DND-41 (cell line): Measurements from ENCODE around the gene FAM229A.
A peak's percentile ranks its signal among the peaks of the same experiment; 100 is the strongest.

Experiments
- ATAC-seq: fragments of 200-7000 bp; cut with Tn5 transposase; 3 replicates; pipeline ENCODE4 v1.9.1; 2021; ENCODE audit warnings: low read depth; ENCODE audit not compliant: insufficient read depth
- DNase-seq: peaks from one replicate; pipeline ENCODE4 v3.0.0-alpha.2; 2020
- H2AFZ ChIP-seq: 2 replicates; pipeline ENCODE4 v1.6.0; 2012; ENCODE audit warnings: low read depth, low read length
- H3K27ac ChIP-seq: 2 replicates; pipeline ENCODE4 v1.5.1; 2012; ENCODE audit warnings: low read length, inconsistent platforms
- H3K27me3 ChIP-seq: fragments of 200-600 bp; sonication (generic); 2 replicates; pipeline ENCODE4 v1.6.0; 2012; ENCODE audit warnings: low read length, mild to moderate bottlenecking, inconsistent platforms; ENCODE audit not compliant: insufficient read depth, poor library complexity
- H3K36me3 ChIP-seq: 2 replicates; pipeline ENCODE4 v1.5.1; 2012; ENCODE audit warnings: low read length, inconsistent platforms; ENCODE audit not compliant: insufficient read depth
- H3K4me1 ChIP-seq: 2 replicates; pipeline ENCODE4 v1.5.1; 2012; ENCODE audit warnings: mild to moderate bottlenecking, low read length; ENCODE audit not compliant: insufficient read depth
- H3K4me2 ChIP-seq: 2 replicates; pipeline ENCODE4 v1.6.0; 2012; ENCODE audit warnings: mild to moderate bottlenecking, moderate library complexity, low read length, inconsistent platforms; ENCODE audit not compliant: insufficient read depth
- H3K4me3 ChIP-seq, 2 experiments: fragments of 200-600 bp in 1 of 2; shearing (Covaris generic) in 1 of 2; 2 replicates each; pipeline ENCODE4 v1.5.1; 2012 to 2016; ENCODE audit warnings: inconsistent platforms in 2 of 2, low read length in 2 of 2, mild to moderate bottlenecking in 2 of 2, low read depth in 1 of 2, moderate library complexity in 1 of 2
- H3K79me2 ChIP-seq: 2 replicates; pipeline ENCODE4 v1.6.0; 2012; ENCODE audit warnings: low read length, inconsistent platforms; ENCODE audit not compliant: insufficient read depth
- H3K9ac ChIP-seq: 2 replicates; pipeline ENCODE4 v1.6.0; 2012; ENCODE audit warnings: low read depth, mild to moderate bottlenecking, inconsistent platforms, low read length, moderate library complexity
- H3K9me3 ChIP-seq: 2 replicates; pipeline ENCODE4 v1.5.1; 2012; ENCODE audit warnings: low read length, moderate library complexity, mild to moderate bottlenecking, inconsistent platforms; ENCODE audit not compliant: insufficient read depth, severe bottlenecking
- H4K20me1 ChIP-seq: 2 replicates; pipeline ENCODE4 v1.6.0; 2012; ENCODE audit warnings: low read length; ENCODE audit not compliant: insufficient read depth
- EZH2 ChIP-seq: IDR thresholded peaks from 3 replicates; pipeline ENCODE4 v1.6.1; 2012; ENCODE audit warnings: borderline replicate concordance, low read depth, mild to moderate bottlenecking, moderate library complexity, low read length, inconsistent platforms; ENCODE audit not compliant: severe bottlenecking
- TF ChIP-seq, protein P1 (sequence below): IDR thresholded peaks from 2 replicates; pipeline ENCODE4 v1.5.1; 2012; ENCODE audit warnings: borderline replicate concordance, low read length, moderate library complexity, mild to moderate bottlenecking; ENCODE audit not compliant: poor library complexity, severe bottlenecking; ENCODE audit errors: extremely low read depth

The FAM229A gene

DNA sequence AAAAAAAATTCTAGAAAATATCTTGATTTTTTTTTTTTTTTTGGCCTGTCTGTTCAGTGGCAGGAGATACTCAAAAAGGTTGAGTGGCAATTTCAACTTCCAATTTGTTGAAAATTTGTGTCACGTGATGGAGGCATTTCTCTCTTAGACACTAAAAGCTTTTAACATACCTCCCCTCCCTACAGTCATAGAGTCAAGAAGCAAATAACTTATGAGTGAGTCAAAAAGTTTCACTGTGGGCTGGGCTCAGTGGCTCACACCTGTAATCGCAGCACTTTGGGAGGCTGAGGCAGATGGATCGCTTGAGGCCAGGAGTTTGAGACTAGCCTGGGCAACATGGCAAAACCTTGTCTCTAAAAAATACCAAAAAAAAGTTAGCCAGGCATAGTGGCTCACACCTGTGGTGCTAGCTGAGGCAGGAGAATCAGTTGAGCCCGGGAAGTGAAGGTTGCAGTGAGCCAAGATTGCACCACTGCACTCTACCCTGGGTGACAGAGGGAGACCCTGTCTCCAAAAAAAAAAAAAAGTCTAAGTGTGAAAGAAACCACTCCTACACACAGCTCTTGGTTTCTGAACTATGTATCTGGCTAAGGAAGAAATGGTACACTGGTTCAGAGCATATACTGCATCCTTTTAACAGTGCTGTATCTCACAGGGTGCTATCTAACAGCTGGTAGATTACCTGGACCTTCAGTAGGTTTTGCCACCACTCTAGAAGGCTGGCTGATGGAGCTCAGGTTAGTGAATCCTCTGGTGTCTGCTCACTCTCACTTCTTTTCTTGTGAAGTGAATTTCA lies 43.6 kb upstream of the FAM229A start:
- no peak overlapping the region for H3K9ac ChIP-seq
- H3K79me2 ChIP-seq: no peaks in the 10 kb centered on the region
- no peak overlapping the region for H3K4me3 ChIP-seq
- ATAC-seq (no peak), DNase-seq (no peak)
- no peaks in the 10 kb centered on the region for H3K36me3 ChIP-seq
- peaks cover 4% of the 10 kb centered on the region for H3K4me1 ChIP-seq
- no peaks in the 10 kb centered on the region for H3K9me3 ChIP-seq
- TF ChIP-seq, protein P1, sequence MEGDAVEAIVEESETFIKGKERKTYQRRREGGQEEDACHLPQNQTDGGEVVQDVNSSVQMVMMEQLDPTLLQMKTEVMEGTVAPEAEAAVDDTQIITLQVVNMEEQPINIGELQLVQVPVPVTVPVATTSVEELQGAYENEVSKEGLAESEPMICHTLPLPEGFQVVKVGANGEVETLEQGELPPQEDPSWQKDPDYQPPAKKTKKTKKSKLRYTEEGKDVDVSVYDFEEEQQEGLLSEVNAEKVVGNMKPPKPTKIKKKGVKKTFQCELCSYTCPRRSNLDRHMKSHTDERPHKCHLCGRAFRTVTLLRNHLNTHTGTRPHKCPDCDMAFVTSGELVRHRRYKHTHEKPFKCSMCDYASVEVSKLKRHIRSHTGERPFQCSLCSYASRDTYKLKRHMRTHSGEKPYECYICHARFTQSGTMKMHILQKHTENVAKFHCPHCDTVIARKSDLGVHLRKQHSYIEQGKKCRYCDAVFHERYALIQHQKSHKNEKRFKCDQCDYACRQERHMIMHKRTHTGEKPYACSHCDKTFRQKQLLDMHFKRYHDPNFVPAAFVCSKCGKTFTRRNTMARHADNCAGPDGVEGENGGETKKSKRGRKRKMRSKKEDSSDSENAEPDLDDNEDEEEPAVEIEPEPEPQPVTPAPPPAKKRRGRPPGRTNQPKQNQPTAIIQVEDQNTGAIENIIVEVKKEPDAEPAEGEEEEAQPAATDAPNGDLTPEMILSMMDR: no peak
- TF ChIP-seq EZH2: no peak
- H4K20me1 ChIP-seq: no peaks in the 10 kb centered on the region
- no peaks in the 10 kb centered on the region for H3K27me3 ChIP-seq
- no peak overlapping the region for H2AFZ ChIP-seq
- no peak overlapping the region for H3K4me2 ChIP-seq
- H3K27ac ChIP-seq: no peak overlapping the region

DNA sequence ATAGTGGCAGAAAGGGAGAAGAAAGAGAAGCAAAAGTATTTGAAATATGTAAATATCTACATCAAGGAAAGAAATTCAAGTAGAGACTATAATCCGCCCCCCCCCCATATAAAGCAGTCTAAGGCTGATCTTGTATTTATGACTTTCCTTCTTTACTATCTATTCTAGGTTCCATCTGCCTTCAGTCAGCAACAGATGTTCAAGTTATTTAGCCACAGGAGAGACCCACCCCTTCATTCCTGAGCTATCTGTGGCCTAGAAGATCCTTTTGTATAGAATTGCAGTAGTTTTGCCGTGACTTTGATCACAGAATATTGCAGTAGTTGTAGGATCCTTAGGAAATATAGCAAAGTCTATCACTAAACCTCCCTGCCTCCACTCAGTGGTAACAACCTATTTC lies 42.7 kb upstream of the FAM229A start:
- no peak overlapping the region for H3K27ac ChIP-seq
- TF ChIP-seq, protein P1: no peak
- TF ChIP-seq EZH2: no peak
- no peaks in the 10 kb centered on the region for H3K36me3 ChIP-seq
- no peaks in the 10 kb centered on the region for H4K20me1 ChIP-seq
- no peak overlapping the region for H3K9ac ChIP-seq
- peaks cover 6% of the 10 kb centered on the region for H3K4me1 ChIP-seq
- no peak overlapping the region for H3K4me3 ChIP-seq
- no peaks in the 10 kb centered on the region for H3K27me3 ChIP-seq
- no peak overlapping the region for H2AFZ ChIP-seq
- no peak for ATAC-seq
- no peak for DNase-seq
- H3K9me3 ChIP-seq: no peaks in the 10 kb centered on the region
- no peak overlapping the region for H3K4me2 ChIP-seq
- no peaks in the 10 kb centered on the region for H3K79me2 ChIP-seq

DNA sequence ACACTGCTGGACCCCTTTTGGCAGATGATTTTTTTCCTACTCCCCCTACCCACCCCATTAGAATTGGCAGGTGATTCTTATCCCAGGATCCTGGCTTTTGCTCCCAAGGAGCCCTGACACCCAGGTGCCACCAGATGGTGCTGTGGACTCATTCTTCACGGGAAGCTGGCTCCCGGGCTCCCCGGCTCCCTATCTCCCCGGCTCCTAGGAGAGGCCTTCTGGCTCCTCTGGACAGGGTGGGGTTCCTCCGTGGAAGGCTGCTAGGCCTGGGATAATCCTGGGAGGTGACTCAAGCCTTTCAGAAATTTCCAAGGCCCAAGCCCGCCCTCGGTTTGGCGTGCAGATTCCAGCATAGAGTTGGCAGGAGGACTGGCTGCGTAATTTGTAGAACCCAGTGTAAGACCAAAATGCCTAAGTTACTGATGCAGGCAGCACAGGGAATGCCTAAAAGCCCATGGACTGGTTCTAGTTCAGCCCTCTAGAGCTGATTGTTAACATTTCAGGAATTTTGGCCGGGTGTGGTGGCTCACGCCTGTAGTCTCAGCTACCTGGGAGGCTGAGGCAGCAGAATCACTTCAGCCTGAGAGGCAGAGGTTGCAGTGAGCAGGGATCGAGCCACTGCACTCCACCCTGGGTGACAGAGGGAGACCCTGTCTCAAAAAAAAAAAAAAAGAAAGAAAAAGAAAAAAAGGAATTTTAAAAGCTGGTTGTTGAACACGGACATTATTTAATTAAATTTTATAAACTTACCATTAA lies 38.8 kb upstream of the FAM229A start:
- ATAC-seq (peak; percentile 93), DNase-seq (peak; percentile 69)
- Histone ChIP-seq H2AFZ (peak overlapping the region; percentile 73), H3K4me2 (peak overlapping the region; percentile 52), H3K36me3 (no peaks in the 10 kb centered on the region), H3K27me3 (no peaks in the 10 kb centered on the region), H3K9ac (no peak overlapping the region), H3K4me3 (no peak overlapping the region), H3K79me2 (no peaks in the 10 kb centered on the region), H3K9me3 (no peaks in the 10 kb centered on the region), H4K20me1 (no peaks in the 10 kb centered on the region), H3K27ac (no peak overlapping the region), H3K4me1 (peaks cover 6% of the 10 kb centered on the region)
- no peak for TF ChIP-seq EZH2
- TF ChIP-seq, protein P1: peak; percentile 91
